HepG2 (cell line): ENCODE measurements around the gene TBC1D16. TPM values are rescaled to one million over a fixed set of nuclear protein-coding genes. Genes with fewer than 3 reads are reported as not detected.

Experiments used
- AFF4 ChIP-seq: sonication (generic); formaldehyde crosslinking; IDR thresholded peaks from 2 replicates; pipeline ENCODE4 v1.4.0; 2020; ENCODE audit warnings: missing genetic modification reagents
- ATF7 ChIP-seq, 2 experiments: fragments of 450-650 bp in 1 of 2; sonication (generic) in 1 of 2; formaldehyde crosslinking in 1 of 2; IDR thresholded peaks; 2 replicates each; pipeline versions ENCODE4 v1.4.0 to v1.6.1; 2016 to 2020; ENCODE audit warnings: antibody characterized with exemption in 1 of 2, mild to moderate bottlenecking in 1 of 2, missing genetic modification reagents in 1 of 2
- HDAC2 ChIP-seq: sonication (generic); formaldehyde crosslinking; IDR thresholded peaks from 2 replicates; pipeline ENCODE4 v1.4.0; 2020; ENCODE audit warnings: missing genetic modification reagents
- KAT8 ChIP-seq: IDR thresholded peaks from 2 replicates; pipeline ENCODE4 v1.6.1; 2016; ENCODE audit warnings: missing genetic modification reagents, missing compliant biosample characterization
- MAFF ChIP-seq: IDR thresholded peaks from 2 replicates; pipeline ENCODE4 v1.6.1; 2011; ENCODE audit warnings: low read depth, low read length, improper control_type of control experiment
- NCOR1 ChIP-seq: fragments of 200-600 bp; sonication (generic); IDR thresholded peaks from 2 replicates; pipeline ENCODE4 v1.7.0; 2017; ENCODE audit warnings: antibody characterized with exemption, low read length, borderline replicate concordance
- PPARG ChIP-seq: conservative IDR thresholded peaks from 2 replicates; pipeline ENCODE4 v1.6.1; 2016; ENCODE audit warnings: missing biosample characterization, missing genetic modification reagents
- RFXANK ChIP-seq: IDR thresholded peaks from 2 replicates; pipeline ENCODE4 v1.6.1; 2016
- RNF219 ChIP-seq: sonication (generic); formaldehyde crosslinking; IDR thresholded peaks from 2 replicates; pipeline ENCODE4 v1.5.0; 2020; ENCODE audit warnings: mild to moderate bottlenecking, missing genetic modification reagents
- SRSF9 ChIP-seq: fragments of 200-400 bp; formaldehyde crosslinking; IDR thresholded peaks from 2 replicates; pipeline ENCODE4 v1.6.1; 2018; ENCODE audit warnings: borderline replicate concordance, mild to moderate bottlenecking, low read depth, low read length; ENCODE audit not compliant: insufficient read depth, poor library complexity, severe bottlenecking
- TBX2 ChIP-seq: sonication (generic); formaldehyde crosslinking; IDR thresholded peaks from 2 replicates; pipeline ENCODE4 v1.5.0; 2020; ENCODE audit warnings: missing genetic modification reagents, mild to moderate bottlenecking, borderline replicate concordance
- ZBTB7A ChIP-seq: sonication (generic); formaldehyde crosslinking; IDR thresholded peaks from 2 replicates; pipeline ENCODE4 v1.8.0; 2022; ENCODE audit warnings: mild to moderate bottlenecking, missing genetic modification reagents
- ZC3H13 ChIP-seq: sonication (generic); formaldehyde crosslinking; IDR thresholded peaks from 2 replicates; pipeline ENCODE4 v1.8.1; 2023; ENCODE audit warnings: mild to moderate bottlenecking, missing genetic modification reagents, moderate library complexity
- ZFX ChIP-seq: sonication (generic); formaldehyde crosslinking; IDR thresholded peaks from 2 replicates; pipeline ENCODE4 v1.4.0; 2020; ENCODE audit warnings: mild to moderate bottlenecking, low read depth, missing genetic modification reagents, moderate library complexity
- ZNF317 ChIP-seq: sonication (generic); formaldehyde crosslinking; IDR thresholded peaks from 2 replicates; pipeline ENCODE4 v1.5.0; 2020; ENCODE audit warnings: mild to moderate bottlenecking, missing genetic modification reagents
- ZNF326 ChIP-seq: sonication (generic); formaldehyde crosslinking; IDR thresholded peaks from 2 replicates; pipeline ENCODE4 v1.4.0; 2020; ENCODE audit warnings: missing genetic modification reagents, borderline replicate concordance
- ZNF567 ChIP-seq: sonication (generic); formaldehyde crosslinking; IDR thresholded peaks from 2 replicates; pipeline ENCODE4 v1.8.1; 2023; ENCODE audit warnings: mild to moderate bottlenecking, missing genetic modification reagents, borderline replicate concordance
- ZNF639 ChIP-seq: conservative IDR thresholded peaks from 2 replicates; pipeline ENCODE4 v1.6.1; 2018; ENCODE audit warnings: missing genetic modification reagents
- ZNF746 ChIP-seq: sonication (generic); formaldehyde crosslinking; IDR thresholded peaks from 2 replicates; pipeline ENCODE4 v1.8.0; 2022; ENCODE audit warnings: mild to moderate bottlenecking, missing genetic modification reagents
- ZNF777 ChIP-seq: sonication (generic); formaldehyde crosslinking; IDR thresholded peaks from 2 replicates; pipeline ENCODE4 v1.4.0; 2020; ENCODE audit warnings: missing genetic modification reagents
- ZSCAN25 ChIP-seq: sonication (generic); formaldehyde crosslinking; IDR thresholded peaks from 2 replicates; pipeline ENCODE4 v1.8.0; 2022; ENCODE audit warnings: mild to moderate bottlenecking, missing genetic modification reagents
- polyA plus RNA-seq, 8 experiments: library from polyadenylated mRNA; depleted of rRNA in 3 of 8; stranded (reverse) in 7 of 8; unstranded in 1 of 8; fragments of >200 nt; fragmentation: Illumina TruSeq in 4 of 8; extraction: Trizol in 4 of 8; gene quantifications; 2 replicates each; pipeline versions ENCODE4 v1.2.1 to v1.2.3, GENCODE V29; 2011 to 2016; ENCODE audit warnings: low read depth in 4 of 8, missing spikeins in 1 of 8, mixed read lengths in 1 of 8; ENCODE audit not compliant: insufficient read depth in 1 of 8
- total RNA-seq, 5 experiments: library from RNA; depleted of rRNA; stranded (reverse); fragments of >200 nt; fragmentation: Illumina TruSeq; extraction: Trizol; gene quantifications; 2 replicates each; pipeline ENCODE4 v1.2.3, GENCODE V29; 2016; ENCODE audit warnings: low read depth in 1 of 5

Gene TBC1D16
- total and polyA plus RNA-seq, 2 of the 13 experiments (the other 11 are each of a cell fraction or from before 2014, with no cell fraction given) = 14.9 to 24.9 TPM

GRCh38 chr17:79993390-79994227 is 42.1 kb downstream of the TBC1D16 start (continued):
- TF ChIP-seq SRSF9 (no peak), ZNF746 (CRISPR knock-in tag) (peak; percentile 96), NCOR1 (peak; percentile 82; the same call in 1 of the 2 replicates), ZBTB7A (CRISPR knock-in tag) (peak; percentile 100), ZNF317 (CRISPR knock-in tag) (peak; percentile 85), RNF219 (CRISPR knock-in tag) (peak; percentile 98), ZNF567 (peak; percentile 97), PPARG (CRISPR knock-in tag) (peak; percentile 75), ZFX (CRISPR knock-in tag) (peak; percentile 80), TBX2 (CRISPR knock-in tag) (peak; percentile 98), HDAC2 (CRISPR knock-in tag) (peak; percentile 99), AFF4 (CRISPR knock-in tag) (peak; percentile 15), MAFF (0 out of 2 replicates have a peak, but pooled peaks have one; percentile 1), ZC3H13 (CRISPR knock-in tag) (no peak; the same call in 1 of the 2 replicates), ZNF326 (CRISPR knock-in tag) (no peak; the same call in 1 of the 2 replicates), RFXANK (CRISPR knock-in tag) (no peak; the same call in 1 of the 2 replicates), ZSCAN25 (CRISPR knock-in tag) (peak; percentile 92), ATF7 (IDR thresholded peaks at IDR 0.05) (peak; percentile 90), ATF7 (CRISPR knock-in tag; IDR thresholded peaks at IDR 0.05) (peak; percentile 99), KAT8 (peak; percentile 92), ZNF777 (CRISPR knock-in tag) (peak; percentile 47), ZNF639 (CRISPR knock-in tag) (peak; percentile 95)
